K562 (cell line): ENCODE data around the gene SCAMP3. TPM values are rescaled to one million over a fixed set of nuclear protein-coding genes. Genes with fewer than 3 reads are reported as not detected.

Experiments
- ATAC-seq: fragments of 200-7000 bp; cut with Tn5 transposase; 3 replicates; pipeline ENCODE4 v1.9.1; 2020; ENCODE audit warnings: moderate library complexity
- BruUV-seq: library from RNA; stranded (reverse); fragments of 400-500 nt; replicated peaks from 2 replicates; lab custom pipeline; 2021; lab: Mats Ljungman, UMichigan
- CTCF ChIA-PET: fragments of 300-600 bp; formaldehyde crosslinking; extraction: SDS; loops from one replicate; lab custom pipeline; 2021; ENCODE audit warnings: low intra/inter-chr PET ratio; lab: Yijun Ruan, JAX
- POLR2A ChIA-PET: fragments of 300-600, 350-650 bp; sonication (Branson Sonifier 250); formaldehyde crosslinking; extraction: SDS; loops from one replicate; lab custom pipeline; 2021; ENCODE audit warnings: antibody characterized with exemption, inconsistent platforms; lab: Yijun Ruan, JAX
- DNase-seq, 4 experiments: peaks; one replicate each; pipeline versions ENCODE4 v3.0.0 to v3.0.0-alpha.2; 2011 to 2018; ENCODE audit warnings: low spot score in 3 of 4, mixed read lengths in 3 of 4; ENCODE audit errors: extremely low read depth in 1 of 4
- FAIRE-seq: peaks from 2 replicates; lab custom pipeline; 2011; peaks lifted over from hg19 to GRCh38; lab: Jason Lieb, UNC
- H2AFZ ChIP-seq: 2 replicates; pipeline ENCODE4 v1.6.0; 2011; ENCODE audit warnings: low read depth, low read length, control low read depth, inconsistent platforms
- H3K27ac ChIP-seq: fragments of 200-600 bp; 3 replicates; pipeline ENCODE4 v1.8.0; 2011; ENCODE audit warnings: low read depth, mild to moderate bottlenecking, control low read depth, inconsistent platforms, low read length, moderate library complexity, mixed read lengths; ENCODE audit errors: extremely low read depth
- H3K27me3 ChIP-seq, 2 experiments: fragments of 300-600 bp in 1 of 2; 2 replicates in 1 of 2; 3 replicates in 1 of 2; pipeline versions ENCODE4 v1.6.0 to v1.8.0; 2011; ENCODE audit warnings: inconsistent platforms in 2 of 2, low read length in 2 of 2, mild to moderate bottlenecking in 1 of 2, mixed read lengths in 1 of 2, moderate library complexity in 1 of 2; ENCODE audit not compliant: control insufficient read depth in 2 of 2, insufficient read depth in 2 of 2
- H3K36me3 ChIP-seq: fragments of 300-600 bp; 3 replicates; pipeline ENCODE4 v1.8.0; 2011; ENCODE audit warnings: mild to moderate bottlenecking, low read length, inconsistent platforms; ENCODE audit not compliant: control insufficient read depth, insufficient read depth
- H3K4me1 ChIP-seq, 2 experiments: fragments of 200-600 bp in 1 of 2; replicated peaks in 1 of 2; 2 replicates in 1 of 2; 3 replicates in 1 of 2; pipeline versions ENCODE4 v1.5.1 to v1.8.0; 2011; ENCODE audit warnings: inconsistent platforms in 2 of 2, low read length in 2 of 2, mild to moderate bottlenecking in 1 of 2, mixed read lengths in 1 of 2, moderate library complexity in 1 of 2; ENCODE audit not compliant: control insufficient read depth in 2 of 2, insufficient read depth in 2 of 2
- H3K4me2 ChIP-seq: 2 replicates; pipeline ENCODE4 v1.6.1; 2011; ENCODE audit warnings: low read length, control low read depth, inconsistent platforms, mixed read lengths; ENCODE audit not compliant: insufficient read depth
- H3K4me3 ChIP-seq: fragments of 200-600 bp; sonication (generic), shearing (Covaris generic); 2 replicates; pipeline ENCODE4 v1.5.1; 2016; ENCODE audit warnings: control low read depth, inconsistent platforms
- H3K79me2 ChIP-seq: fragments of 200-600 bp; 3 replicates; pipeline ENCODE4 v1.8.0; 2011; ENCODE audit warnings: low read length, inconsistent platforms; ENCODE audit not compliant: control insufficient read depth, insufficient read depth
- H3K9ac ChIP-seq, 2 experiments: 2 replicates each; pipeline versions ENCODE4 v1.6.0 to v1.6.1; 2011; ENCODE audit warnings: low read depth in 2 of 2, low read length in 2 of 2, control low read depth in 1 of 2, inconsistent platforms in 1 of 2, mild to moderate bottlenecking in 1 of 2, mixed read lengths in 1 of 2; ENCODE audit not compliant: insufficient read depth in 1 of 2
- H3K9me1 ChIP-seq: one replicate; pipeline ENCODE4 v1.6.0; 2011; ENCODE audit warnings: inconsistent platforms, mild to moderate bottlenecking, low read length, moderate library complexity; ENCODE audit not compliant: control insufficient read depth, insufficient read depth
- H3K9me3 ChIP-seq: replicated peaks from 2 replicates; pipeline ENCODE4 v1.5.1; 2011; ENCODE audit warnings: low read depth, low read length, inconsistent platforms; ENCODE audit not compliant: control insufficient read depth, insufficient read depth
- H4K20me1 ChIP-seq: replicated peaks from 2 replicates; pipeline ENCODE4 v1.6.1; 2011; ENCODE audit warnings: low read length, inconsistent platforms, mixed read lengths; ENCODE audit not compliant: control insufficient read depth, insufficient read depth
- HDAC6 ChIP-seq: IDR thresholded peaks from 2 replicates; pipeline ENCODE4 v1.6.1; 2012; ENCODE audit warnings: low read depth, mild to moderate bottlenecking, control low read depth, inconsistent platforms, low read length, moderate library complexity
- HNRNPL ChIP-seq: fragments of 200-400 bp; formaldehyde crosslinking; IDR thresholded peaks from 2 replicates; pipeline ENCODE4 v1.6.1; 2017; ENCODE audit warnings: low read depth, mild to moderate bottlenecking, low read length
- NCOA6 ChIP-seq: fragments of 450-650 bp; IDR thresholded peaks from 2 replicates; pipeline ENCODE4 v1.6.1; 2017; ENCODE audit warnings: mild to moderate bottlenecking
- NFATC3 ChIP-seq: fragments of 450-650 bp; IDR thresholded peaks from 2 replicates; pipeline ENCODE4 v1.6.1; 2017; ENCODE audit warnings: mild to moderate bottlenecking
- PML ChIP-seq: IDR thresholded peaks from 2 replicates; pipeline ENCODE4 v1.6.1; 2012; ENCODE audit warnings: low read length, inconsistent platforms
- RNF2 ChIP-seq: sonication (generic); IDR thresholded peaks from 2 replicates; pipeline ENCODE4 v1.6.1; 2016
- ZNF217 ChIP-seq: sonication (generic); formaldehyde crosslinking; IDR thresholded peaks from 2 replicates; pipeline ENCODE4 v1.8.0; 2022; ENCODE audit warnings: mild to moderate bottlenecking, missing genetic modification reagents
- WGBS: fragments of 100-300 bp; shearing (Covaris generic); methylation state at CpG from one replicate; pipeline ENCODE4 v1.1.6; 2016; ENCODE audit warnings: low coverage, mixed read lengths; ENCODE audit not compliant: insufficient coverage; ENCODE audit errors: missing lambda C conversion rate; 5-methylcytosine and 5-hydroxymethylcytosine counted together
- in situ Hi-C: fragments of 300-500 bp; cut with MboI; formaldehyde crosslinking; loops from 4 replicates; pipeline ENCODE4 v1.15.0; 2018; ENCODE audit warnings: inconsistent platforms, mixed read lengths
- intact Hi-C: fragments of 100-400 bp; cut with micrococcal nuclease; formaldehyde crosslinking; loops from 2 replicates; pipeline ENCODE4 v1.14.2; 2022
- polyA plus RNA-seq, 8 experiments: library from polyadenylated mRNA; depleted of rRNA in 4 of 8; stranded (reverse) in 5 of 8; unstranded in 3 of 8; fragments of >200 nt; fragmentation: Nextera tagmentation in 2 of 8; fragmentation: Illumina TruSeq in 1 of 8; extraction: Ambion mirVana in 2 of 8; extraction: Trizol in 1 of 8; gene quantifications; 2 replicates each; pipeline versions ENCODE4 v1.2.1 to v1.2.3, GENCODE V29; 2011 to 2014; ENCODE audit warnings: inconsistent platforms in 1 of 8, missing spikeins in 1 of 8
- total RNA-seq, 7 experiments: library from RNA; depleted of rRNA in 6 of 7; stranded (reverse); fragments of >200 nt in 6 of 7; fragmentation: Illumina TruSeq in 2 of 7; extraction: Trizol in 2 of 7; gene quantifications; 2 replicates each; pipeline versions ENCODE4 v1.2.1 to v1.2.3, GENCODE V29; 2011 to 2021; ENCODE audit warnings: low replicate concordance in 1 of 7
- TF ChIP-seq, protein P1 (sequence below): sonication (generic); formaldehyde crosslinking; IDR thresholded peaks from 2 replicates; pipeline ENCODE4 v1.8.1; 2023; ENCODE audit warnings: mild to moderate bottlenecking, missing genetic modification reagents
- TF ChIP-seq, protein P2 (sequence below): fragments of 450-650 bp; IDR thresholded peaks from 2 replicates; pipeline ENCODE4 v1.6.1; 2016; ENCODE audit warnings: mild to moderate bottlenecking
- TF ChIP-seq, protein P3 (sequence below): sonication (generic); formaldehyde crosslinking; IDR thresholded peaks from 2 replicates; pipeline ENCODE4 v1.8.0; 2022; ENCODE audit warnings: missing genetic modification reagents, mild to moderate bottlenecking, moderate library complexity, borderline replicate concordance

SCAMP3 gene
- total and polyA plus RNA-seq, 9 of the 15 experiments (the other 6 are each of a cell fraction or from before 2014, with no cell fraction given), result 14.2 to 131 (median 86.1) TPM

DNA sequence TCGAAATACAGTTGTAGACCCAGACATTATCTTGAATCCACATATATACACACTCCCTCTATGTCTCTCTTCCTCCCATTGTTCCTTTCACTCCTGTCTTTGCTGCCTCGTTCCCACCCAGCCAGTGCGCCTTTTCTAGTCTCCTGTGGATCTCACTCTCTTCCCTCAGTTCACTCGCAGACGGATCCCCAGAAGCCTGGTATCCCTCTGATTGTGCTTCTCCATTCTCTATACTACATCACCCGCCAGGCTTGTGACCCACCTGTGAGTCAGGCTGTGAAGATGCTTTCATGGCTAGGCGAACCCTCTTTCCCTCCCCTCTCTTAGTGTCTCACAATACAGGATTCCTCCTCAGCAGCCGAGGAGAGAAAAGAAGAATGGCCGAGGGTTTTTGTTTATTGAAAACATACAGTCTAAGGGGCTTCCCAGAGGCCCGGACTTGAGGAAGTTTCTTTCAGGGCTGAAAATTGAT is 16.6 kb upstream of the SCAMP3 start:
- Histone ChIP-seq H3K36me3 (peaks cover 4% of the 10 kb centered on the region; the same call in 2 of the 3 replicates), H3K4me2 (peak overlapping the region; percentile 80; the same call in 1 of the 2 replicates), H3K79me2 (peaks cover 2% of the 10 kb centered on the region), H2AFZ (no peak overlapping the region), H3K4me3 (0 out of 2 replicates have a peak overlapping the region, but pooled peaks have one; percentile 57), H3K27ac (no peak overlapping the region), H3K9me3 (no peaks in the 10 kb centered on the region), H4K20me1 (no peaks in the 10 kb centered on the region), H3K27me3 (no peaks in the 10 kb centered on the region), H3K9ac (peak overlapping the region in 1 of 2 experiments; percentile 68; a peak in 1 of 4 replicates), H3K4me1 (peaks cover 18 to 43% of the 10 kb centered on the region in 2 experiments; a peak in 4 of 5 replicates)
- WGBS, result 33% methylated on average over 10 of the region's 10 CpGs
- no peak for DNase-seq
- BruUV-seq, result TSS peak; percentile 43
- no peak for FAIRE-seq
- POLR2A ChIA-PET, result interaction anchor here (0.6 to 1.0 kb wide), 4 partner anchors 17 to 94 kb away, joined by 3 read pairs; partner anchors contain the start of gene SCAMP3
- CTCF ChIA-PET, result interaction anchor here (0.6 to 1.1 kb wide), 2 partner anchors 28 to 37 kb away, joined by 4 to 5 read pairs; no protein-coding TSS in a partner anchor
- ATAC-seq, result no peak
- intact Hi-C loops, result no loop called here
- TF ChIP-seq HNRNPL, result no peak
- TF ChIP-seq PML, result no peak
- TF ChIP-seq, protein P1, sequence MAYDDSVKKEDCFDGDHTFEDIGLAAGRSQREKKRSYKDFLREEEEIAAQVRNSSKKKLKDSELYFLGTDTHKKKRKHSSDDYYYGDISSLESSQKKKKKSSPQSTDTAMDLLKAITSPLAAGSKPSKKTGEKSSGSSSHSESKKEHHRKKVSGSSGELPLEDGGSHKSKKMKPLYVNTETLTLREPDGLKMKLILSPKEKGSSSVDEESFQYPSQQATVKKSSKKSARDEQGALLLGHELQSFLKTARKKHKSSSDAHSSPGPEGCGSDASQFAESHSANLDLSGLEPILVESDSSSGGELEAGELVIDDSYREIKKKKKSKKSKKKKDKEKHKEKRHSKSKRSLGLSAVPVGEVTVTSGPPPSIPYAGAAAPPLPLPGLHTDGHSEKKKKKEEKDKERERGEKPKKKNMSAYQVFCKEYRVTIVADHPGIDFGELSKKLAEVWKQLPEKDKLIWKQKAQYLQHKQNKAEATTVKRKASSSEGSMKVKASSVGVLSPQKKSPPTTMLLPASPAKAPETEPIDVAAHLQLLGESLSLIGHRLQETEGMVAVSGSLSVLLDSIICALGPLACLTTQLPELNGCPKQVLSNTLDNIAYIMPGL, result no peak
- no peak for TF ChIP-seq ZNF217 (CRISPR knock-in tag)
- TF ChIP-seq, protein P2, sequence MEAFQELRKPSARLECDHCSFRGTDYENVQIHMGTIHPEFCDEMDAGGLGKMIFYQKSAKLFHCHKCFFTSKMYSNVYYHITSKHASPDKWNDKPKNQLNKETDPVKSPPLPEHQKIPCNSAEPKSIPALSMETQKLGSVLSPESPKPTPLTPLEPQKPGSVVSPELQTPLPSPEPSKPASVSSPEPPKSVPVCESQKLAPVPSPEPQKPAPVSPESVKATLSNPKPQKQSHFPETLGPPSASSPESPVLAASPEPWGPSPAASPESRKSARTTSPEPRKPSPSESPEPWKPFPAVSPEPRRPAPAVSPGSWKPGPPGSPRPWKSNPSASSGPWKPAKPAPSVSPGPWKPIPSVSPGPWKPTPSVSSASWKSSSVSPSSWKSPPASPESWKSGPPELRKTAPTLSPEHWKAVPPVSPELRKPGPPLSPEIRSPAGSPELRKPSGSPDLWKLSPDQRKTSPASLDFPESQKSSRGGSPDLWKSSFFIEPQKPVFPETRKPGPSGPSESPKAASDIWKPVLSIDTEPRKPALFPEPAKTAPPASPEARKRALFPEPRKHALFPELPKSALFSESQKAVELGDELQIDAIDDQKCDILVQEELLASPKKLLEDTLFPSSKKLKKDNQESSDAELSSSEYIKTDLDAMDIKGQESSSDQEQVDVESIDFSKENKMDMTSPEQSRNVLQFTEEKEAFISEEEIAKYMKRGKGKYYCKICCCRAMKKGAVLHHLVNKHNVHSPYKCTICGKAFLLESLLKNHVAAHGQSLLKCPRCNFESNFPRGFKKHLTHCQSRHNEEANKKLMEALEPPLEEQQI, result no peak
- TF ChIP-seq, protein P3, sequence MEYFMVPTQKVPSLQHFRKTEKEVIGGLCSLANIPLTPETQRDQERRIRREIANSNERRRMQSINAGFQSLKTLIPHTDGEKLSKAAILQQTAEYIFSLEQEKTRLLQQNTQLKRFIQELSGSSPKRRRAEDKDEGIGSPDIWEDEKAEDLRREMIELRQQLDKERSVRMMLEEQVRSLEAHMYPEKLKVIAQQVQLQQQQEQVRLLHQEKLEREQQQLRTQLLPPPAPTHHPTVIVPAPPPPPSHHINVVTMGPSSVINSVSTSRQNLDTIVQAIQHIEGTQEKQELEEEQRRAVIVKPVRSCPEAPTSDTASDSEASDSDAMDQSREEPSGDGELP (CRISPR knock-in tag), result no peak
- no peak for TF ChIP-seq NCOA6
- TF ChIP-seq RNF2, result no peak
- TF ChIP-seq NFATC3, result no peak
- TF ChIP-seq HDAC6, result no peak
- TF ChIP-seq, all 486 proteins: peak for 0
- in situ Hi-C loops, result no loop called here
- H3K9me1 ChIP-seq, result no peaks in the 10 kb centered on the region
